SK-N-MC (cell line): ENCODE data around the gene CLCF1.

ENCODE experiments used
- DNase-seq: peaks from one replicate; pipeline ENCODE4 v3.0.0-alpha.2; 2011; ENCODE audit warnings: low read depth, low spot score
- H3K27ac ChIP-seq: fragments of 200-600 bp; sonication (generic); 2 replicates; pipeline ENCODE4 v1.5.1; 2016; ENCODE audit warnings: mixed run types
- H3K36me3 ChIP-seq: fragments of 200-600 bp; sonication (generic); 2 replicates; pipeline ENCODE4 v1.6.1; 2017; ENCODE audit warnings: antibody characterized with exemption, low read length, mixed read lengths; ENCODE audit not compliant: insufficient read depth
- H3K4me3 ChIP-seq: fragments of 200-600 bp; sonication (generic); 2 replicates; pipeline ENCODE4 v1.5.1; 2016
- H3K9ac ChIP-seq: fragments of 200-600 bp; sonication (generic); 2 replicates; pipeline ENCODE4 v1.8.0; 2017; ENCODE audit warnings: mixed run types, mixed read lengths; ENCODE audit not compliant: insufficient read length
- H3K9me3 ChIP-seq: fragments of 200-600 bp; sonication (generic); 2 replicates; pipeline ENCODE4 v1.6.1; 2017; ENCODE audit warnings: low read depth, mild to moderate bottlenecking, antibody characterized with exemption, low read length, moderate library complexity, mixed read lengths
- EZH2 ChIP-seq: fragments of 200-600 bp; sonication (generic); IDR thresholded peaks from one replicate; pipeline ENCODE4 v1.6.1; 2017; ENCODE audit warnings: antibody characterized with exemption
- FOXP2 ChIP-seq: optimal IDR thresholded peaks from 2 replicates; pipeline ENCODE3; 2011; ENCODE audit warnings: mild to moderate bottlenecking, moderate library complexity; ENCODE audit not compliant: insufficient read depth; ENCODE audit errors: extremely low read length, control extremely low read depth
- POLR2AphosphoS5 ChIP-seq: IDR thresholded peaks from 2 replicates; pipeline ENCODE4 v1.6.1; 2012; ENCODE audit warnings: mild to moderate bottlenecking, low read depth, low read length, borderline replicate concordance

The CLCF1 gene

GRCh38 chr11:67372321-67372992 lies 941 bp downstream of the CLCF1 start:
- H3K9ac ChIP-seq = peak overlapping the region; percentile 81
- DNase-seq = no peak
- H3K4me3 ChIP-seq = peak overlapping the region; percentile 89
- TF ChIP-seq FOXP2 (no peak), EZH2 (no peak), POLR2AphosphoS5 (no peak)
- H3K36me3 ChIP-seq = no peaks in the 10 kb centered on the region
- H3K9me3 ChIP-seq = no peaks in the 10 kb centered on the region
- H3K27ac ChIP-seq = no peak overlapping the region

GRCh38 chr11:67371911-67372320 lies 1.5 kb downstream of the CLCF1 start:
- H3K4me3 ChIP-seq = peak overlapping the region; percentile 38; the same call in 1 of the 2 replicates
- H3K27ac ChIP-seq = no peak overlapping the region
- H3K9ac ChIP-seq = no peak overlapping the region
- no peak for DNase-seq
- no peaks in the 10 kb centered on the region for H3K9me3 ChIP-seq
- no peak for TF ChIP-seq FOXP2
- TF ChIP-seq EZH2 = no peak
- TF ChIP-seq POLR2AphosphoS5 = no peak
- no peaks in the 10 kb centered on the region for H3K36me3 ChIP-seq

- TF ChIP-seq EZH2 = no peak
- TF ChIP-seq POLR2AphosphoS5 = no peak
- TF ChIP-seq FOXP2 = no peak
- no peaks in the 10 kb centered on the region for H3K36me3 ChIP-seq
- H3K27ac ChIP-seq = no peak overlapping the region
- no peak overlapping the region; the same call in 1 of the 2 replicates for H3K4me3 ChIP-seq
- DNase-seq = no peak
- no peaks in the 10 kb centered on the region for H3K9me3 ChIP-seq
- no peak overlapping the region for H3K9ac ChIP-seq
These were observed 2.0 kb downstream of the CLCF1 start for GRCh38 chr11:67371189-67371910.

GRCh38 chr11:67370351-67371076 lies 2.9 kb downstream of the CLCF1 start:
- H3K4me3 ChIP-seq = no peak overlapping the region
- TF ChIP-seq EZH2 (no peak), FOXP2 (no peak), POLR2AphosphoS5 (no peak)
- H3K36me3 ChIP-seq = no peaks in the 10 kb centered on the region
- H3K27ac ChIP-seq = no peak overlapping the region
- no peaks in the 10 kb centered on the region for H3K9me3 ChIP-seq
- DNase-seq = no peak
- no peak overlapping the region for H3K9ac ChIP-seq

- H3K4me3 ChIP-seq = no peak overlapping the region
- no peaks in the 10 kb centered on the region for H3K9me3 ChIP-seq
- H3K36me3 ChIP-seq = no peaks in the 10 kb centered on the region
- no peak for DNase-seq
- no peak overlapping the region for H3K9ac ChIP-seq
- TF ChIP-seq FOXP2 = no peak
- TF ChIP-seq POLR2AphosphoS5 = no peak
- no peak for TF ChIP-seq EZH2
- no peak overlapping the region for H3K27ac ChIP-seq
These were observed 3.6 kb downstream of the CLCF1 start for GRCh38 chr11:67369801-67370284.

- H3K9ac ChIP-seq = no peak overlapping the region
- no peak overlapping the region for H3K4me3 ChIP-seq
- no peaks in the 10 kb centered on the region for H3K36me3 ChIP-seq
- H3K27ac ChIP-seq = no peak overlapping the region
- H3K9me3 ChIP-seq = no peaks in the 10 kb centered on the region
- no peak for DNase-seq
- TF ChIP-seq EZH2 (no peak), FOXP2 (no peak), POLR2AphosphoS5 (no peak)
These were observed 4.1 kb downstream of the CLCF1 start for GRCh38 chr11:67369275-67369674.

- Histone ChIP-seq H3K9me3 (no peaks in the 10 kb centered on the region), H3K36me3 (no peaks in the 10 kb centered on the region), H3K27ac (no peak overlapping the region; the same call in 1 of the 2 replicates), H3K4me3 (no peak overlapping the region), H3K9ac (no peak overlapping the region)
- no peak for DNase-seq
- TF ChIP-seq POLR2AphosphoS5 (no peak), FOXP2 (no peak), EZH2 (no peak)
These were observed 4.8 kb downstream of the CLCF1 start for GRCh38 chr11:67368621-67369020.

- H3K9me3 ChIP-seq = no peaks in the 10 kb centered on the region
- H3K4me3 ChIP-seq = no peak overlapping the region
- H3K27ac ChIP-seq = no peak overlapping the region
- no peaks in the 10 kb centered on the region for H3K36me3 ChIP-seq
- TF ChIP-seq EZH2 (no peak), POLR2AphosphoS5 (no peak), FOXP2 (no peak)
- H3K9ac ChIP-seq = no peak overlapping the region
- DNase-seq = no peak
These were observed 5.6 kb downstream of the CLCF1 start for GRCh38 chr11:67367761-67368227.
